Activated naive CD8-positive, alpha-beta T cell treated with anti-CD3 and anti-CD28 coated beads, Interleukin-2, amount 10 ng/mL, durations not matched to agents 7 days and 5 days (primary cell): ENCODE results near the gene F11. TPM values are rescaled to one million over a fixed set of nuclear protein-coding genes. Genes with fewer than 3 reads are reported as not detected.
"Not testable (repeated sequence)": the region's sequence is repeated elsewhere in the genome, so short reads cannot be mapped to it uniquely, and the experiment has no call there.

Source experiments
- ATAC-seq: fragments of 150-1000 bp; cut with Tn5 transposase; one replicate; pipeline ENCODE4 v1.10.0; 2021; ENCODE audit warnings: low read depth, moderate library complexity
- POLR2A ChIA-PET: fragments of 350-600 bp; sonication (Branson Sonifier 250); formaldehyde crosslinking; loops from one replicate; lab custom pipeline; 2021; ENCODE audit warnings: antibody characterized with exemption; lab: Charles Lee
- DNase-seq: peaks from one replicate; pipeline ENCODE4 v3.0.0; 2021
- H3K27ac Mint-ChIP-seq: one replicate; pipeline ENCODE4 v1.8.0; 2022; ENCODE audit warnings: mild to moderate bottlenecking, mixed read lengths
- H3K27me3 Mint-ChIP-seq: one replicate; pipeline ENCODE4 v1.8.0; 2022; ENCODE audit warnings: mild to moderate bottlenecking, moderate library complexity, mixed read lengths
- H3K36me3 Mint-ChIP-seq: one replicate; pipeline ENCODE4 v1.8.0; 2021; ENCODE audit warnings: mild to moderate bottlenecking, mixed read lengths
- H3K4me1 Mint-ChIP-seq: one replicate; pipeline ENCODE4 v1.8.0; 2021; ENCODE audit warnings: mixed read lengths
- H3K4me3 Mint-ChIP-seq: one replicate; pipeline ENCODE4 v1.8.0; 2022; ENCODE audit warnings: mild to moderate bottlenecking, moderate library complexity, mixed read lengths
- H3K9me3 Mint-ChIP-seq: one replicate; pipeline ENCODE4 v1.8.0; 2021; ENCODE audit warnings: mixed read lengths
- total RNA-seq, 2 experiments: library from RNA; stranded (reverse); gene quantifications; one replicate each; pipeline ENCODE4 v1.2.3, GENCODE V29; 2021

Gene F11
- total RNA-seq, 2 experiments from 2014 or later = not detected

GRCh38 chr4:186297013-186297645 lies 31.1 kb downstream of the F11 start:
- H3K27me3 Mint-ChIP-seq = peaks cover 18% of the 10 kb centered on the region
- no peak overlapping the region for H3K27ac Mint-ChIP-seq
- no peaks in the 10 kb centered on the region for H3K9me3 Mint-ChIP-seq
- peaks cover 4% of the 10 kb centered on the region for H3K4me1 Mint-ChIP-seq
- ATAC-seq (no peak), DNase-seq (no peak)
- H3K36me3 Mint-ChIP-seq = no peaks in the 10 kb centered on the region
- H3K4me3 Mint-ChIP-seq = no peak overlapping the region
- POLR2A ChIA-PET = no interaction called here

GRCh38 chr4:186298031-186298647 lies 32.1 kb downstream of the F11 start:
- peaks cover 4% of the 10 kb centered on the region for H3K4me1 Mint-ChIP-seq
- peak overlapping the region; percentile 18 for H3K4me3 Mint-ChIP-seq
- ATAC-seq (no peak), DNase-seq (no peak)
- no peak overlapping the region for H3K27ac Mint-ChIP-seq
- no peaks in the 10 kb centered on the region for H3K9me3 Mint-ChIP-seq
- H3K27me3 Mint-ChIP-seq = peaks cover 18% of the 10 kb centered on the region
- no peaks in the 10 kb centered on the region for H3K36me3 Mint-ChIP-seq
- POLR2A ChIA-PET = no interaction called here

- no peak overlapping the region for H3K27ac Mint-ChIP-seq
- no peak for ATAC-seq
- no peak for DNase-seq
- H3K36me3 Mint-ChIP-seq = no peaks in the 10 kb centered on the region
- H3K4me1 Mint-ChIP-seq = peaks cover 4% of the 10 kb centered on the region
- H3K27me3 Mint-ChIP-seq = peaks cover 18% of the 10 kb centered on the region
- POLR2A ChIA-PET = no interaction called here
- no peak overlapping the region for H3K4me3 Mint-ChIP-seq
- H3K9me3 Mint-ChIP-seq = no peaks in the 10 kb centered on the region
Observed at GRCh38 chr4:186299291-186299690, 33.3 kb downstream of the F11 start.

- ATAC-seq (no peak), DNase-seq (no peak)
- POLR2A ChIA-PET = no interaction called here
- H3K36me3 Mint-ChIP-seq = no peaks in the 10 kb centered on the region
- no peaks in the 10 kb centered on the region for H3K9me3 Mint-ChIP-seq
- no peak overlapping the region for H3K27ac Mint-ChIP-seq
- H3K4me3 Mint-ChIP-seq = no peak overlapping the region
- H3K27me3 Mint-ChIP-seq = peaks cover 18% of the 10 kb centered on the region
- peaks cover 4% of the 10 kb centered on the region for H3K4me1 Mint-ChIP-seq
Observed at GRCh38 chr4:186300659-186301390, 34.8 kb downstream of the F11 start.

- no peak for DNase-seq
- POLR2A ChIA-PET = no interaction called here
- Mint-ChIP-seq H3K36me3 (no peaks in the 10 kb centered on the region), H3K27ac (no peak overlapping the region), H3K4me1 (no peaks in the 10 kb centered on the region), H3K27me3 (peaks cover 4% of the 10 kb centered on the region), H3K9me3 (no peaks in the 10 kb centered on the region), H3K4me3 (no peak overlapping the region)
- no peak for ATAC-seq
Observed at GRCh38 chr4:186304216-186304615, 38.2 kb downstream of the F11 start.

GRCh38 chr4:186304866-186305505 lies 39.0 kb downstream of the F11 start:
- no peak for DNase-seq
- Mint-ChIP-seq H3K36me3 (no peaks in the 10 kb centered on the region), H3K27me3 (no peaks in the 10 kb centered on the region), H3K27ac (no peak overlapping the region), H3K4me3 (no peak overlapping the region), H3K4me1 (no peaks in the 10 kb centered on the region), H3K9me3 (no peaks in the 10 kb centered on the region)
- ATAC-seq = no peak
- POLR2A ChIA-PET = no interaction called here

GRCh38 chr4:186307497-186307896 lies 41.5 kb downstream of the F11 start:
- no peaks in the 10 kb centered on the region for H3K27me3 Mint-ChIP-seq
- no peaks in the 10 kb centered on the region for H3K4me1 Mint-ChIP-seq
- ATAC-seq (no peak), DNase-seq (no peak)
- POLR2A ChIA-PET = no interaction called here
- no peaks in the 10 kb centered on the region for H3K9me3 Mint-ChIP-seq
- no peaks in the 10 kb centered on the region for H3K36me3 Mint-ChIP-seq
- H3K27ac Mint-ChIP-seq = no peak overlapping the region
- no peak overlapping the region for H3K4me3 Mint-ChIP-seq

GRCh38 chr4:186307916-186308315 lies 41.9 kb downstream of the F11 start:
- Mint-ChIP-seq H3K27me3 (no peaks in the 10 kb centered on the region), H3K9me3 (no peaks in the 10 kb centered on the region), H3K4me3 (no peak overlapping the region), H3K36me3 (no peaks in the 10 kb centered on the region), H3K27ac (no peak overlapping the region), H3K4me1 (no peaks in the 10 kb centered on the region)
- ATAC-seq (no peak), DNase-seq (no peak)
- POLR2A ChIA-PET = no interaction called here

GRCh38 chr4:186318481-186318880 lies 52.5 kb downstream of the F11 start:
- DNase-seq (no peak), ATAC-seq (no peak)
- peaks cover 5% of the 10 kb centered on the region for H3K27me3 Mint-ChIP-seq
- no peak overlapping the region for H3K27ac Mint-ChIP-seq
- H3K9me3 Mint-ChIP-seq = no peaks in the 10 kb centered on the region
- POLR2A ChIA-PET = no interaction called here
- no peaks in the 10 kb centered on the region for H3K4me1 Mint-ChIP-seq
- no peaks in the 10 kb centered on the region for H3K36me3 Mint-ChIP-seq
- no peak overlapping the region for H3K4me3 Mint-ChIP-seq

- not testable (repeated sequence) for H3K9me3 Mint-ChIP-seq, H3K27ac Mint-ChIP-seq, H3K36me3 Mint-ChIP-seq, H3K4me1 Mint-ChIP-seq, H3K4me3 Mint-ChIP-seq, DNase-seq, H3K27me3 Mint-ChIP-seq, ATAC-seq
- POLR2A ChIA-PET = interaction anchor here (0.6 kb wide), 1 partner anchor 1180 kb away, joined by 3 read pairs; no protein-coding TSS in a partner anchor
Observed at GRCh38 chr4:186324660-186325059, 58.7 kb downstream of the F11 start.

- Mint-ChIP-seq H3K4me1 (no peaks in the 10 kb centered on the region), H3K27me3 (peaks cover 2% of the 10 kb centered on the region), H3K27ac (no peak overlapping the region), H3K9me3 (peaks cover 2% of the 10 kb centered on the region), H3K4me3 (no peak overlapping the region), H3K36me3 (no peaks in the 10 kb centered on the region)
- ATAC-seq (no peak), DNase-seq (no peak)
- POLR2A ChIA-PET = no interaction called here
Observed at GRCh38 chr4:186326391-186326790, 60.4 kb downstream of the F11 start.

- peaks cover 2% of the 10 kb centered on the region for H3K9me3 Mint-ChIP-seq
- H3K4me3 Mint-ChIP-seq = no peak overlapping the region
- DNase-seq (no peak), ATAC-seq (no peak)
- H3K4me1 Mint-ChIP-seq = no peaks in the 10 kb centered on the region
- H3K27ac Mint-ChIP-seq = no peak overlapping the region
- POLR2A ChIA-PET = no interaction called here
- H3K36me3 Mint-ChIP-seq = no peaks in the 10 kb centered on the region
- H3K27me3 Mint-ChIP-seq = no peaks in the 10 kb centered on the region
Observed at GRCh38 chr4:186329372-186329771, 63.4 kb downstream of the F11 start.

GRCh38 chr4:186330368-186330767 lies 64.4 kb downstream of the F11 start:
- no peak overlapping the region for H3K4me3 Mint-ChIP-seq
- H3K4me1 Mint-ChIP-seq = no peaks in the 10 kb centered on the region
- ATAC-seq (no peak), DNase-seq (no peak)
- POLR2A ChIA-PET = no interaction called here
- H3K9me3 Mint-ChIP-seq = peaks cover 5% of the 10 kb centered on the region
- no peaks in the 10 kb centered on the region for H3K27me3 Mint-ChIP-seq
- no peak overlapping the region for H3K27ac Mint-ChIP-seq
- H3K36me3 Mint-ChIP-seq = no peaks in the 10 kb centered on the region
